Calu3 (cell line): ENCODE data around the gene ARSG. TPM values are rescaled to one million over a fixed set of nuclear protein-coding genes. Genes with fewer than 3 reads are reported as not detected.
"Not testable (repeated sequence)": the region's sequence is repeated elsewhere in the genome, so short reads cannot be mapped to it uniquely, and the experiment has no call there.

Experiments used
- BruUV-seq: library from RNA; stranded (reverse); fragments of 400-500 nt; replicated peaks from 2 replicates; lab custom pipeline; 2021; lab: Mats Ljungman, UMichigan
- CTCF ChIA-PET: fragments of 300-600 bp; sonication (Branson Sonifier 250); formaldehyde crosslinking; loops from one replicate; lab custom pipeline; 2022; ENCODE audit warnings: antibody characterized with exemption; lab: Charles Lee
- DNase-seq: peaks from one replicate; pipeline ENCODE4 v3.0.0; 2022
- H3K27ac Mint-ChIP-seq: one replicate; pipeline ENCODE4 v1.8.0; 2022; ENCODE audit warnings: mixed read lengths; ENCODE audit not compliant: unreplicated experiment
- H3K27me3 Mint-ChIP-seq: one replicate; pipeline ENCODE4 v1.8.0; 2022; ENCODE audit warnings: mixed read lengths; ENCODE audit not compliant: unreplicated experiment
- H3K36me3 Mint-ChIP-seq: one replicate; pipeline ENCODE4 v1.8.0; 2022; ENCODE audit warnings: mild to moderate bottlenecking, moderate library complexity, mixed read lengths; ENCODE audit not compliant: insufficient read depth, unreplicated experiment
- H3K4me1 Mint-ChIP-seq: one replicate; pipeline ENCODE4 v1.8.0; 2022; ENCODE audit warnings: mild to moderate bottlenecking, low read depth, mixed read lengths; ENCODE audit not compliant: unreplicated experiment
- H3K4me3 Mint-ChIP-seq: one replicate; pipeline ENCODE4 v1.8.0; 2022; ENCODE audit warnings: mild to moderate bottlenecking, low read depth, moderate library complexity, mixed read lengths; ENCODE audit not compliant: unreplicated experiment
- H3K9me3 Mint-ChIP-seq: one replicate; pipeline ENCODE4 v1.8.0; 2022; ENCODE audit warnings: low read depth, mixed read lengths; ENCODE audit not compliant: unreplicated experiment
- CTCF ChIP-seq: fragments of 200-600 bp; IDR thresholded peaks from one replicate; pipeline ENCODE4 v1.8.0; 2022; ENCODE audit warnings: antibody characterized with exemption; ENCODE audit not compliant: unreplicated experiment
- intact Hi-C: fragments of 100-400 bp; cut with micrococcal nuclease; formaldehyde crosslinking; loops from one replicate; pipeline ENCODE4 v1.10.0; 2022; ENCODE audit not compliant: unreplicated experiment
- total RNA-seq: library from RNA; stranded (reverse); gene quantifications from 2 replicates; pipeline ENCODE4 v1.2.3, GENCODE V29; 2022

Gene ARSG
- total RNA-seq, 1 experiment from 2014 or later, result 1.4 TPM

- no TSS peak for BruUV-seq
- peaks cover 13% of the 10 kb centered on the region for H3K27me3 Mint-ChIP-seq
- no peak overlapping the region for H3K4me3 Mint-ChIP-seq
- intact Hi-C loops, result loop anchor here (2.0 kb wide), 1 partner anchor 137 kb away; no protein-coding TSS in a partner anchor
- H3K4me1 Mint-ChIP-seq, result no peaks in the 10 kb centered on the region
- H3K9me3 Mint-ChIP-seq, result peaks cover under 1% of the 10 kb centered on the region
- TF ChIP-seq CTCF, result no peak
- CTCF ChIA-PET, result interaction anchor here (0.6 to 2.1 kb wide), 11 partner anchors 9 to 199 kb away, joined by 3 to 21 read pairs (median 4); no protein-coding TSS in a partner anchor
- H3K36me3 Mint-ChIP-seq, result no peaks in the 10 kb centered on the region
- DNase-seq, result no peak
- no peak overlapping the region for H3K27ac Mint-ChIP-seq
Measured at GRCh38 chr17:68399638-68400403, 108.5 kb downstream of the ARSG start.

GRCh38 chr17:68400404-68400735 is 109.1 kb downstream of the ARSG start:
- BruUV-seq, result no TSS peak

GRCh38 chr17:68401288-68401687 is 110.0 kb downstream of the ARSG start:
- CTCF ChIA-PET, result no interaction called here
- TF ChIP-seq CTCF, result no peak
- H3K27me3 Mint-ChIP-seq, result peaks cover 13% of the 10 kb centered on the region
- intact Hi-C loops, result no loop called here
- DNase-seq, result no peak
- no peak overlapping the region for H3K4me3 Mint-ChIP-seq
- no peaks in the 10 kb centered on the region for H3K36me3 Mint-ChIP-seq
- no peaks in the 10 kb centered on the region for H3K9me3 Mint-ChIP-seq
- H3K4me1 Mint-ChIP-seq, result no peaks in the 10 kb centered on the region
- no TSS peak for BruUV-seq
- no peak overlapping the region for H3K27ac Mint-ChIP-seq

More at GRCh38 chr17:68400404-68400735, 109.1 kb downstream of the ARSG start:
- Mint-ChIP-seq H3K4me3 (no peak overlapping the region), H3K27ac (no peak overlapping the region), H3K4me1 (no peaks in the 10 kb centered on the region), H3K9me3 (no peaks in the 10 kb centered on the region), H3K27me3 (peaks cover 13% of the 10 kb centered on the region), H3K36me3 (no peaks in the 10 kb centered on the region)
- CTCF ChIA-PET, result interaction anchor here (2.1 kb wide), 1 partner anchor 136 kb away, joined by 21 read pairs; no protein-coding TSS in a partner anchor
- no peak for TF ChIP-seq CTCF
- no peak for DNase-seq
- intact Hi-C loops, result no loop called here

GRCh38 chr17:68403122-68403521 is 111.8 kb downstream of the ARSG start:
- peaks cover 13% of the 10 kb centered on the region for H3K27me3 Mint-ChIP-seq
- H3K36me3 Mint-ChIP-seq, result no peaks in the 10 kb centered on the region
- H3K9me3 Mint-ChIP-seq, result no peaks in the 10 kb centered on the region
- no peak for TF ChIP-seq CTCF
- CTCF ChIA-PET, result no interaction called here
- H3K27ac Mint-ChIP-seq, result no peak overlapping the region
- intact Hi-C loops, result no loop called here
- no TSS peak for BruUV-seq
- DNase-seq, result no peak
- no peaks in the 10 kb centered on the region for H3K4me1 Mint-ChIP-seq
- no peak overlapping the region for H3K4me3 Mint-ChIP-seq

- H3K4me3 Mint-ChIP-seq, H3K27ac Mint-ChIP-seq, intact Hi-C loops, H3K36me3 Mint-ChIP-seq, CTCF ChIA-PET, H3K4me1 Mint-ChIP-seq, H3K9me3 Mint-ChIP-seq, BruUV-seq, DNase-seq: not testable (repeated sequence)
- peaks cover 13% of the 10 kb centered on the region for H3K27me3 Mint-ChIP-seq
Measured at GRCh38 chr17:68403837-68404236, 112.5 kb downstream of the ARSG start.

- intact Hi-C loops, BruUV-seq, CTCF ChIA-PET, H3K9me3 Mint-ChIP-seq, DNase-seq, H3K36me3 Mint-ChIP-seq, H3K4me1 Mint-ChIP-seq, H3K27ac Mint-ChIP-seq, H3K4me3 Mint-ChIP-seq: not testable (repeated sequence)
- peaks cover 11% of the 10 kb centered on the region for H3K27me3 Mint-ChIP-seq
Measured at GRCh38 chr17:68407656-68408055, 116.4 kb downstream of the ARSG start.
